Renal cortex interstitium (tissue), 15 donors: ENCODE data around the gene CT55. TPM values are rescaled to one million over a fixed set of nuclear protein-coding genes. Genes with fewer than 3 reads are reported as not detected.
"Not testable (repeated sequence)": the region's sequence is repeated elsewhere in the genome, so short reads cannot be mapped to it uniquely, and the experiment has no call there.

Experiments
- DNase-seq, 11 donors: peaks; one replicate each; pipeline ENCODE4 v3.0.0-alpha.2; 2013; ENCODE audit warnings: low read depth in 9 of 11, low spot score in 4 of 11; ENCODE audit errors: extremely low read depth in 1 of 11
- long read RNA-seq, 16 experiments: transcript quantifications; one replicate each; lab custom pipeline, GENCODE V29; 2026
- polyA plus RNA-seq, 3 donors: library from polyadenylated mRNA; unstranded; fragments of 120-200 nt; gene quantifications; one replicate each; pipeline ENCODE4 v1.2.1, GENCODE V29; 2013; ENCODE audit not compliant: insufficient read length in 3 of 3

CT55 gene, protein sequence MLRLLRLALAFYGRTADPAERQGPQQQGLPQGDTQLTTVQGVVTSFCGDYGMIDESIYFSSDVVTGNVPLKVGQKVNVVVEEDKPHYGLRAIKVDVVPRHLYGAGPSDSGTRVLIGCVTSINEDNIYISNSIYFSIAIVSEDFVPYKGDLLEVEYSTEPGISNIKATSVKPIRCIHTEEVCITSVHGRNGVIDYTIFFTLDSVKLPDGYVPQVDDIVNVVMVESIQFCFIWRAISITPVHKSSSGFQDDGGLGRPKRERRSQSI
- polyA plus RNA-seq = under 1 TPM; 0.20 to 0.30 (median 0.20) TPM
- long read RNA-seq, donor 1 = 0 reads
- long read RNA-seq, donor 2 = 0 reads
- long read RNA-seq, donor 3 = 0 reads
- long read RNA-seq, donor 4 = 0 reads
- long read RNA-seq, donor 5 = 0 reads
- long read RNA-seq, donor 6, partial matches to known transcripts = 0 of 1 reads
- long read RNA-seq, donor 6, other reads (novel, unspliced or antisense) = 0 of 1 reads
- long read RNA-seq, donor 7 = 0 reads
- long read RNA-seq, donor 8 = 0 reads
- long read RNA-seq, donor 9 = 0 reads
- long read RNA-seq, donor 10 = 0 reads
- long read RNA-seq, donor 11 = 0 reads
- long read RNA-seq, donor 12 = 0 reads
- long read RNA-seq, donor 13 = 0 reads
- long read RNA-seq, donor 14 = 0 reads
- long read RNA-seq, donor 15 = 0 reads
- long read RNA-seq, donor 16 = 0 reads

DNA sequence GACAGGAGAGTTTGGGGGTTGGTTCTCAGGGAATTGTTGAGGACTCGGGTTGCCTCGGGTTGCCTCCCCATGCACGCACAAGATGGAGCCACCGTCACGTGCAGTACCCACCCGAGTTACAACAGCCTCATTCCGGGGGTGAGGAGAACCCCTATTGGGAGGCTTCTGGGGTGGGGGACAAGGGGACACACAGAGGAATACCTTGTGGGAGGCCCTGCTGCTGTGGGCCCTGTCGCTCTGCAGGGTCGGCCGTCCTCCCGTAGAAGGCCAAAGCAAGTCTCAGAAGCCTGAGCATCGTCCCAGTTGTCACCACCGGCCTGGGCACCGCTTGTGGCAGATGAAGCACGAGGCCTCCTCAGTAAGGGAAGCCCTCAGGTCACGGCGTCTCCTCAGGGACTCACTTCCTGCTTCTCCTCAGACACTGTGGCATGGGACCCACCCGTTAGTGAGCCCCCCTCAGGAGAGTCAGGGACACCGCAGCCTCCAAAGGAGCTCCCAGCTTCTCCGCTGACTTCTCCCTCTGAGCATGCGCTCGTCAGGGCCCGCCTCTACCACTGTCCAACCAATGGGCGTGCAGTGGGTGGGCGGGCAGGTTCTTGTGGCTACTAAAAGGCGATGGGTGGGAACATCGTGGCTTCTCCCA is at the start of gene CT55:
Gene CT55, minus strand, starts transcription at position 522 of the 643 bp plus-strand sequence. Its CDS starts 227 bp downstream, at position 295.
- no peak for DNase-seq

DNA sequence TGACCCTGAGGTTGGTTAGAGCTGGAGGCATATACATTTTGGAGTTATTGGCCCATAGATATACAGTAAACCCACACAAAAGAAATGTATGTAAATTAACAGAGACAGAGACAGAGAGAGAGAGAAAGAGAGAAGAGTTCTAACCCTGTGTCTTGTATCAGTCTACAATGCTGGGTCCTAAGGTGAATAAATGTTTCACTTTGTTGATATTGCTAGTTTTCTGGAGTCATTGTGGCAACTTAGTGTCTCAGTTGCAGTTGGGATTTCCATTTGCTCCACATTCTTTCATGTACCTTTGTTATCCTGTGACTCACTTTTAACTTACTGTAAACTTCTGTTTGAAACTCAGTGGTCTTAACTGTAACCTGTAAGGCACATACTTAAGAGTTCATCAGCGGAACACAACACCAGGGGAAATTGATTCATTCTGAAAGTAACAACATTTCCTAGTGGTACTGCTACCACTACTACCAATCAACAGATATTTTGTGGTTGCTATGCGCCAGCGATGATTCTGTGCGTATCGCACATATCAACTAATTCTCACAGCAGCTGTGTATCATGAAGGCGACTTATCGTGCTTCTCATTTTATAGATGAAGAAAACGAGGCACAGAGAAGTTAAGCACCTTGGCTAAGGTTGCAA is 42.1 kb upstream of the CT55 start:
- no peak for DNase-seq

DNA sequence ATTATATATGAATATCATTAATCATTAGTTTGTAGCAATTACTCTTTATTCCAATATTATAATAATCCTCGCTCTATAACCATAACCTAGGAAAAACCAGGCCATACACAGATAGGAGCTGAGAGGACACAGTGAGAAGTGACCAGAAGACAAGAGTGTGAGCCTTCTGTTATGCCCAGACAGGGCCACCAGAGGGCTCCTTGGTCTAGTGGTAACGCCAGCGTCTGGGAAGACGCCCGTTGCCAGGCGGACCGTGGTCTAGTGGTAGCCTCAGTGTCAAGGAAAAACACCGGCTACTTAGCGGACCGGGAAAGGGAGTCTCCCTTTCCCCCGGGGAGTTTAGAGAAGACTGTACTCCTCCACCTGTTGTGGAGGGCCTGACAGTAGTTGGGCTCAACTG is 35.2 kb upstream of the CT55 start:
- not testable (repeated sequence) for DNase-seq

DNA sequence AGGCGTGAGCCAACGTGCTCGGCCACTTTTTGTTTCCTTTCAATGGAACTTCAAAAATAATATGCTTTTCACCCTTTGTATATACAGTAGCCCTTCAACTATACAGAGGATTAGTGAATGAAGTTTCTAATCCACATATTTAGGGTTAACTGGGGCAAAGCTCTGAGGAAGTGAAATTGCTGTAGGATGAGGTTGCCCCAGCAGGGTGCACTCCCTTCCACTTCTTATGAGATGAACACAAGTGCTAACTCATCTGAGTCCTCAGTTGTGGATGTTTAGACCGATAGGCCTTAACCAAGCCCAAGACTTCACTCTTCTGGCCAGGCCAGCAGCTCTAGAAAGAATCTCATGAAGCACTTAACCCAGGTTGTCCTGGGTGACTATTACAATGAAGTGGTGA is 29.1 kb upstream of the CT55 start:
- no peak for DNase-seq

- no peak for DNase-seq
These were observed 23.5 kb upstream of the CT55 start for GRCh38 chrX:135194684-135195083.

- no peak for DNase-seq
These were observed 22.5 kb upstream of the CT55 start for GRCh38 chrX:135193740-135194139.

- no peak for DNase-seq
These were observed 20.6 kb upstream of the CT55 start for GRCh38 chrX:135191838-135192237.

DNA sequence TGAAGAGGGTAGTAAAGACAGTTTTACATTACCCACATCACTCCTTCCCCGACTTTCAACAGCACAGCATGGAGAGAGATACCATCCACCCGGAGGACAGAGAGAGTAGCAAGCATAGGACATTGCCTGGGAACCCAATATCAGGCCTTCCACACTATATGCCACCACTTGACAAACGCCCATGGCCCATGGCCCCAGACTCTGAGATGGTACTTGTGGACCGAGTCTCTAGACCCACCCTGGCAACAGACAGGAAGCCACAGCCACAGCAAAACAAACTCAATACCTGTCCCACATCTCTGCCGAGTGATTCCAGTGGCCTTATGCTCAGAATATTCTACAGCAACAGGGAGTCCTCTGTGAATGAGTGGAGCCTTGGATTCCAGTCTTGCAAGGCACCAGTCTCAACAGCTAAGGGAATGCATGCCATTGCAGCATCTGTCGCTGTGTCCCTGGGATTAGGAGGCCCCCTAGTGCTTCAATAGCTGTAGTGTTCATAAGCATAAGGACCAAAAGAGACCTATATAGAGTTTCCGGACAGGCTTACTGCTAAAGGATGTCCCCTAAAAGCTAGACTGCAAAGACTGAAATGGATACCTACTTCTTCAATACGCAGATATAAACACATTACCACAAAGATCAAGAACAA is 14.7 kb upstream of the CT55 start:
- DNase-seq = peak; percentile 6 to 29 (median 15)

- DNase-seq = no peak
These were observed 7.4 kb upstream of the CT55 start for GRCh38 chrX:135178636-135179035.

DNA sequence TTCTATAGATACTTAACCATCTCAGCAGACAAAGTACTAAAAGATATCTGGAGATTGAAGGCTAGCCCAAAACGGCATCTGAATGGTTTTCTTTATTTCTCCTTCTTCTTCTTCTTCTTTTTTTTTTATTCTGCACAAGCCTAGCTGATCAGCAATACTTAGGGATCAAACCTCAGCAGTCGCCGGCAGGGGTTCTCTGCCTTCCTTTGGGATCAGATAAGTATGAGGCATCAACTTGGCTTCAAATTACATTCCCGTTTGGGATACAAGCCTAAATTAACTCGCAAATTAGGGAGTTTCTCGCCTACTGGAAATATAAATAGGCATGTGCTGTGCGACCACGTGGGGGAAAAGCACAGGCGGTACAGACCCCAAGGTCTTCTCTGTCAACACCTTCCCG is 730 bp downstream of the CT55 start:
- no peak for DNase-seq

DNA sequence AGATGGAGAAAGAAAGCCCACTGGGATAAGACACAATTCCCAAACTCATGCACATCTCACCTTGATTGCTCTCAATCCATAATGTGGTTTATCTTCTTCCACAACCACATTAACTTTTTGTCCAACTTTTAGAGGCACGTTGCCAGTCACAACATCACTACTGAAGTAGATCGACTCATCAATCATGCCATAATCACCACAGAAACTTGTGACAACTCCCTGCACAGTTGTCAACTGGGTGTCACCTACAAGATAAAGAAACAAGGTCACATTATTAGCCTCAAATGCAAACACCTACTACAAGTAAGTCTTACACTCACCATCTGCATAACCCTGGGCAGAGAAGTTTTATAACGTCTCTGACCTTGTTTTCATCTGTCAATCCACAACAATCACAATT is 1.7 kb downstream of the CT55 start:
- not testable (repeated sequence) for DNase-seq

DNA sequence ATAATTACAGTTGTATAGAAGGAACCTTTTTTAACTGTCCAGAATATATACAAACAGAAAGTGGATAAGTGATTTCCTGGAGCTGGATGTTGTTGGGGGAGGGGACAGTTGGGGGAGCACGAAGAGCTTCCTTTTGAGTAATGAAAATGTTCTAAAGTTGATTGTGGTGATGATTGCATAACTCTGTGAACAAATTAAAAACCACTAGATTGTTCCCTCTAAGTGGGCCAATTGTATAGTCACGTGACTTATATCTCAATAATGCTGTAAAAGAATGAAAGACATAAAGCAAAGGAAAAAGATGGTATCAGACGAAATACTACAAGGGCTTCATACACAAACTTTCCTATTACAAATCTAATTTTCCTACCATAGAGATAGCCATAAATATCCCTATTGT is 2.7 kb downstream of the CT55 start:
- DNase-seq = no peak

DNA sequence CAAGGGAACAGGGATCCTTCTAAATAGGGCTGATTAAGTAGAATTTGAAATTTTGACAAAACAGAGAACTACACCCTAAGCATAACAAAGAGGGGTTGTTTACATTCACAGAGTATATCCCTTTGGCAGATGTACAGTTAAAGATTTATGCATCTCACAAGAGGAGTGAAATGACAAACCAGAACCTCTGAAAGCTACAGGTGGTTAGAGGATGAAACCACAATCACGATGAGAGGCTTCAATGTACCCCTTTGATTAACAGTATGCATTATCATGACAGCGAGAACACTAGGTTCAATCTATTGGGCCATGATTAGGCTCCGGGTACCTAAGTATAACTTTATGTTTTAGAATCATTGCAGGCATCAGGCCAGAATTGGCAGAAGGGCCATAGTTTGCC is 16.5 kb downstream of the CT55 start:
- not testable (repeated sequence) for DNase-seq

DNA sequence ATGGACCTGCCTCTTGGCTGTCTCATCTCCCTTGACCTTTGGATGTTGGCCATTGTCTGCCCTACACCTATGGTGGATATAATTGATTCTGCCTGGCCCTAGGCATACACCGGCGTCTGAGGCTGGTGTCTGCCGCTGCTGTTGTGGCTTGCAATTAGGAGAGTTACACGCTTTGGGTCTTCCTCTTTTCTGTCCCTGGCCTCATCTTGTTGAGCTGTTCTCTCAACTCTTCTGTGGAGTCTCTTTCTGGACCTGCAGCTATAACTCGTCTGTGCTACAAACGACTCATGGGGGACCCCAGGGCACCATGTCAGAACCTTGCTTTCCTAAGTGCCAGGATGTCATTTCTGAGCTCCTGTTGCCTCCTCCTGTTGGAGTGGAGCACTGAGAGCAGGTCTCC is 45.1 kb downstream of the CT55 start:
- DNase-seq = not testable (repeated sequence)

- not testable (repeated sequence) for DNase-seq
These were observed 51.1 kb downstream of the CT55 start, which contains the start of gene ETDB for GRCh38 chrX:135120056-135120576. ETDB (minus strand) TSS chrX:135120526; CDS start chrX:135119261, 1,265 bp downstream.

GRCh38 chrX:135116064-135116463 is 55.1 kb downstream of the CT55 start:
- DNase-seq = not testable (repeated sequence)

DNA sequence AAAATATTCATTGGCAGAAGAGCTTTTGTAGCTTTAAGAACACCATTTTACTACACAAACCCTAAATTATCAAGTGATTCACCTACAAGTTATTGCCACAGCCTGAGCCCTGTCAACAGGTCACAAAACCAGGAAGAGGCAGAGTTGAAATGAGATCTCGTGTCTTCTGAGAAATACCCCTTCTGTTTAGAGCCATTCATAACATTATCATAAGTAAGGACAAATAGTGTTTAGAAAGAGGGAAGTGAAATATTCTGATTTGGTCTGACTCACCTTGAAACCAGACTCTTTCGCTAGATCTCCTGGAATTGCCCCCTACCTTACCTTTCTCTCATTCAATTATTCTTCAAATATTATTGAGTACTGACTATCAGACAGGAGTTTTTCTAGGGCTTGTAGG is 56.8 kb downstream of the CT55 start:
- no peak for DNase-seq

DNA sequence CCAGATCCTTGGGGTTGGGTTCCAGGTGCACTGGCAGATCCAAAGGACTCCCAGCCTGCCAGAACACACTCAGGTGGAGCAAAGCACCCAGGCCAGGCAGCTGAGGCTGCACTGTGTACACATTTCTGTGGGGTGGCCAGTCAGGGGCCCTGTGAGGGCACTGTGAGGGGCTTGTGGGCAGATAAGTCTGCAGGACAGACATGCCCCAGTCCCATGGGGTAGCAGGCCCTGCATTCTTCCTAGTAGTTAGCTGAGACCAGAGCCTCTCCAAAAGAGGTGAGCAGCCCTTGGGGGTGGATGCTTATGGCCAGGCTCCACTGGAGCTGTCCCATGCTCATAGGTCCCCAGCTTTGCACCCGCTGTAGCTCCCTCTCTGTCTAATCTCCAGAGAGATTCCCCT is 58.5 kb downstream of the CT55 start:
- no peak for DNase-seq
